DND-41 (cell line): ENCODE data around the gene MESP2.

Experiments
- ATAC-seq: fragments of 200-7000 bp; cut with Tn5 transposase; 3 replicates; pipeline ENCODE4 v1.9.1; 2021; ENCODE audit warnings: low read depth; ENCODE audit not compliant: insufficient read depth
- DNase-seq: peaks from one replicate; pipeline ENCODE4 v3.0.0-alpha.2; 2020
- H2AFZ ChIP-seq: 2 replicates; pipeline ENCODE4 v1.6.0; 2012; ENCODE audit warnings: low read depth, low read length
- H3K27ac ChIP-seq: 2 replicates; pipeline ENCODE4 v1.5.1; 2012; ENCODE audit warnings: low read length, inconsistent platforms
- H3K27me3 ChIP-seq: fragments of 200-600 bp; sonication (generic); 2 replicates; pipeline ENCODE4 v1.6.0; 2012; ENCODE audit warnings: low read length, mild to moderate bottlenecking, inconsistent platforms; ENCODE audit not compliant: insufficient read depth, poor library complexity
- H3K36me3 ChIP-seq: 2 replicates; pipeline ENCODE4 v1.5.1; 2012; ENCODE audit warnings: low read length, inconsistent platforms; ENCODE audit not compliant: insufficient read depth
- H3K4me1 ChIP-seq: 2 replicates; pipeline ENCODE4 v1.5.1; 2012; ENCODE audit warnings: mild to moderate bottlenecking, low read length; ENCODE audit not compliant: insufficient read depth
- H3K4me2 ChIP-seq: 2 replicates; pipeline ENCODE4 v1.6.0; 2012; ENCODE audit warnings: mild to moderate bottlenecking, moderate library complexity, low read length, inconsistent platforms; ENCODE audit not compliant: insufficient read depth
- H3K4me3 ChIP-seq, 2 experiments: fragments of 200-600 bp in 1 of 2; shearing (Covaris generic) in 1 of 2; 2 replicates each; pipeline ENCODE4 v1.5.1; 2012 to 2016; ENCODE audit warnings: inconsistent platforms in 2 of 2, low read length in 2 of 2, mild to moderate bottlenecking in 2 of 2, low read depth in 1 of 2, moderate library complexity in 1 of 2
- H3K79me2 ChIP-seq: 2 replicates; pipeline ENCODE4 v1.6.0; 2012; ENCODE audit warnings: low read length, inconsistent platforms; ENCODE audit not compliant: insufficient read depth
- H3K9ac ChIP-seq: 2 replicates; pipeline ENCODE4 v1.6.0; 2012; ENCODE audit warnings: low read depth, mild to moderate bottlenecking, inconsistent platforms, low read length, moderate library complexity
- H3K9me3 ChIP-seq: 2 replicates; pipeline ENCODE4 v1.5.1; 2012; ENCODE audit warnings: low read length, moderate library complexity, mild to moderate bottlenecking, inconsistent platforms; ENCODE audit not compliant: insufficient read depth, severe bottlenecking
- H4K20me1 ChIP-seq: 2 replicates; pipeline ENCODE4 v1.6.0; 2012; ENCODE audit warnings: low read length; ENCODE audit not compliant: insufficient read depth
- EZH2 ChIP-seq: IDR thresholded peaks from 3 replicates; pipeline ENCODE4 v1.6.1; 2012; ENCODE audit warnings: borderline replicate concordance, low read depth, mild to moderate bottlenecking, moderate library complexity, low read length, inconsistent platforms; ENCODE audit not compliant: severe bottlenecking
- TF ChIP-seq, protein P1 (sequence below): IDR thresholded peaks from 2 replicates; pipeline ENCODE4 v1.5.1; 2012; ENCODE audit warnings: borderline replicate concordance, low read length, moderate library complexity, mild to moderate bottlenecking; ENCODE audit not compliant: poor library complexity, severe bottlenecking; ENCODE audit errors: extremely low read depth

The MESP2 gene

DNA sequence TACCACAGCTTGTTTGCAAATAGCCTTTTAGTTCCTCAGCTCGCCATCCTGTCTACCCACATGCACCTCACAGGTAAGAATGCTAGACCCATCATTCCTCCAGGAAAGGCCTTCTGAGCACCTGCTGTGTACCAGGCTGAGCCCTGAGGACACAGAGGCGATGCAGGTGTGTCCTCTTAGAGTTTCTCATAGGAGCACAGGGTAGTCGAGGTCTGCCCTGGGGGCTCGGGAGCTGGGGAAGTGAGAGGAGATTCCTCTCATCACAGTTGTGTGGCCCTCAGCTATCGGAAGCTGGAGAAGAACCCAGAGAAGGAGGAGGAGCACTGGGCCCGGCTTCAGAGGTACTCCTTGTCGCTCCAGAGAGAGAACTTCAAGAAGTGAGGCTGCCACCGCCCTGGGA lies 33.1 kb upstream of the MESP2 start:
- Histone ChIP-seq H3K79me2 (no peaks in the 10 kb centered on the region), H3K9ac (no peak overlapping the region), H3K36me3 (no peaks in the 10 kb centered on the region), H3K9me3 (no peaks in the 10 kb centered on the region), H3K27ac (no peak overlapping the region), H3K27me3 (no peaks in the 10 kb centered on the region), H3K4me3 (no peak overlapping the region), H3K4me1 (peaks cover 3% of the 10 kb centered on the region; the same call in 1 of the 2 replicates), H2AFZ (no peak overlapping the region), H4K20me1 (no peaks in the 10 kb centered on the region), H3K4me2 (no peak overlapping the region)
- no peak for TF ChIP-seq EZH2
- TF ChIP-seq, protein P1, sequence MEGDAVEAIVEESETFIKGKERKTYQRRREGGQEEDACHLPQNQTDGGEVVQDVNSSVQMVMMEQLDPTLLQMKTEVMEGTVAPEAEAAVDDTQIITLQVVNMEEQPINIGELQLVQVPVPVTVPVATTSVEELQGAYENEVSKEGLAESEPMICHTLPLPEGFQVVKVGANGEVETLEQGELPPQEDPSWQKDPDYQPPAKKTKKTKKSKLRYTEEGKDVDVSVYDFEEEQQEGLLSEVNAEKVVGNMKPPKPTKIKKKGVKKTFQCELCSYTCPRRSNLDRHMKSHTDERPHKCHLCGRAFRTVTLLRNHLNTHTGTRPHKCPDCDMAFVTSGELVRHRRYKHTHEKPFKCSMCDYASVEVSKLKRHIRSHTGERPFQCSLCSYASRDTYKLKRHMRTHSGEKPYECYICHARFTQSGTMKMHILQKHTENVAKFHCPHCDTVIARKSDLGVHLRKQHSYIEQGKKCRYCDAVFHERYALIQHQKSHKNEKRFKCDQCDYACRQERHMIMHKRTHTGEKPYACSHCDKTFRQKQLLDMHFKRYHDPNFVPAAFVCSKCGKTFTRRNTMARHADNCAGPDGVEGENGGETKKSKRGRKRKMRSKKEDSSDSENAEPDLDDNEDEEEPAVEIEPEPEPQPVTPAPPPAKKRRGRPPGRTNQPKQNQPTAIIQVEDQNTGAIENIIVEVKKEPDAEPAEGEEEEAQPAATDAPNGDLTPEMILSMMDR = no peak
- ATAC-seq = no peak
- no peak for DNase-seq

DNA sequence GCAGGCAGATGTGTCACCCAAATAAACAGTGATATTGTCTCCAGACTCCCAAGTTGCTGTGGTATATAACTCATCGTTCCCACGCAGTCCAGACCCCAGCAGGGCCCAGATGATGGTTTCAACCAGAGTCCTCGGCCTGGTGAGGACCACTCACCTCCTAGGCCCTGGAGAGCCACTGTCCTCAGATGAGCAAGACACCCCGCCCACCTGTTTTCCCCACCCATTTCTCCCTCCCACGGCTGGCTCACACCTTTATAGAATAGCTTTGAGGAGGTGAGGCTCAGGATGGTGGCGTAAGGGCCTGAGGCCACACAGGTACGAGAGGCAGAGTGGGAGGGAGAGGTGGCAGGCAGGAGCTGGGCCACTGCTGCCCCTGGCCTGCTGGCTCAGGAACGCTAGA lies 32.5 kb upstream of the MESP2 start:
- H3K9ac ChIP-seq = no peak overlapping the region
- no peak overlapping the region for H2AFZ ChIP-seq
- H3K9me3 ChIP-seq = no peaks in the 10 kb centered on the region
- TF ChIP-seq EZH2 = no peak
- TF ChIP-seq, protein P1 = no peak
- ATAC-seq (no peak), DNase-seq (no peak)
- H3K36me3 ChIP-seq = no peaks in the 10 kb centered on the region
- no peak overlapping the region for H3K27ac ChIP-seq
- H3K79me2 ChIP-seq = no peaks in the 10 kb centered on the region
- H3K4me3 ChIP-seq = no peak overlapping the region
- peaks cover 3% of the 10 kb centered on the region; the same call in 1 of the 2 replicates for H3K4me1 ChIP-seq
- no peak overlapping the region for H3K4me2 ChIP-seq
- H4K20me1 ChIP-seq = no peaks in the 10 kb centered on the region
- H3K27me3 ChIP-seq = no peaks in the 10 kb centered on the region

DNA sequence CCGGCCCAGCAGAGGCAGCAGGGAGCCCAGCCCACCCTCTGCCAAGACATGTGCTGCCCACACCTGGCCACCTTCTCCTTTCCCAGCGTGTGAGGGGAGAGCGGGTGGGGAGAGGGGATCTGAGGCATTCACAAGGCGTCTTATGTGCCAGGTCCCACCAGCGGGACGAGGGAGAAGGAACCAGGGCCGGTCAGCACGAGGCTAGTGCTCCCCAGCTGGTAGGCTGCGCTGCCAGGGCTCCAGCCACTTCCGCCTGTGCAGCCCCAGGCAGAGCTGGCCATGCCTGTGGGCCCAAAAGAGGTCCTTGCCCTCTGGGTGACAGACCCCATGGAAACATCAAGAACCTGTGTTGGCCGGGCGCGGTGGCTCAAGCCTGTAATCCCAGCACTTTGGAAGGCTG lies 31.0 kb upstream of the MESP2 start:
- Histone ChIP-seq H3K9ac (no peak overlapping the region), H3K36me3 (no peaks in the 10 kb centered on the region), H3K4me3 (no peak overlapping the region), H4K20me1 (no peaks in the 10 kb centered on the region), H3K4me1 (peaks cover 5% of the 10 kb centered on the region), H3K4me2 (no peak overlapping the region), H2AFZ (no peak overlapping the region), H3K79me2 (no peaks in the 10 kb centered on the region), H3K27me3 (no peaks in the 10 kb centered on the region), H3K9me3 (no peaks in the 10 kb centered on the region), H3K27ac (no peak overlapping the region)
- ATAC-seq (no peak), DNase-seq (no peak)
- TF ChIP-seq, protein P1 = no peak
- no peak for TF ChIP-seq EZH2

DNA sequence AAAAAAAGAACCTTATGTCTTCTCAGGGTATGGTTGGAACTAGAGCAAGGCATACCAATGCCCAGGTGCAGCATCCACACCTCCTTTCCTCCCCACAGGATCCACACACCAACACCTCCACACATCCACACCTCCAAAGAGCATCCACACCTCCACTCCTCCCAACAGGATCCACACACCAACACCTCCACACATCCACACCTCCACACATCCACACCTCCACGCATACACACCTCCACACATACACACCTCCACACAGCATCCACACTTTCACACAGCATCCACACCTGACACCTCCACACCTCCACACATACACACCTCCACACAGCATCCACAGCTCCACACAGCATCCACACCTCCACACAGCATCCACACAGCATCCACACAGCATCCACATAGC lies 30.4 kb upstream of the MESP2 start:
- no peak overlapping the region for H3K9ac ChIP-seq
- no peaks in the 10 kb centered on the region for H3K36me3 ChIP-seq
- H4K20me1 ChIP-seq = no peaks in the 10 kb centered on the region
- ATAC-seq (no peak), DNase-seq (no peak)
- no peak overlapping the region for H3K27ac ChIP-seq
- H3K27me3 ChIP-seq = no peaks in the 10 kb centered on the region
- TF ChIP-seq EZH2 = no peak
- no peaks in the 10 kb centered on the region for H3K9me3 ChIP-seq
- no peak overlapping the region for H3K4me3 ChIP-seq
- peaks cover 9% of the 10 kb centered on the region for H3K4me1 ChIP-seq
- no peak overlapping the region for H2AFZ ChIP-seq
- H3K4me2 ChIP-seq = no peak overlapping the region
- H3K79me2 ChIP-seq = no peaks in the 10 kb centered on the region
